Measurements from ENCODE around the gene RFK. TPM values are rescaled to one million over a fixed set of nuclear protein-coding genes. Genes with fewer than 3 reads are reported as not detected.
"Not testable (repeated sequence)": the region's sequence is repeated elsewhere in the genome, so short reads cannot be mapped to it uniquely, and the experiment has no call there.

The RFK gene
- 10 to 100 TPM; 18.5 to 32.9 (median 22.2) TPM for polyA plus RNA-seq (ENCODE audit: low read depth in 6 of 6)

DNA sequence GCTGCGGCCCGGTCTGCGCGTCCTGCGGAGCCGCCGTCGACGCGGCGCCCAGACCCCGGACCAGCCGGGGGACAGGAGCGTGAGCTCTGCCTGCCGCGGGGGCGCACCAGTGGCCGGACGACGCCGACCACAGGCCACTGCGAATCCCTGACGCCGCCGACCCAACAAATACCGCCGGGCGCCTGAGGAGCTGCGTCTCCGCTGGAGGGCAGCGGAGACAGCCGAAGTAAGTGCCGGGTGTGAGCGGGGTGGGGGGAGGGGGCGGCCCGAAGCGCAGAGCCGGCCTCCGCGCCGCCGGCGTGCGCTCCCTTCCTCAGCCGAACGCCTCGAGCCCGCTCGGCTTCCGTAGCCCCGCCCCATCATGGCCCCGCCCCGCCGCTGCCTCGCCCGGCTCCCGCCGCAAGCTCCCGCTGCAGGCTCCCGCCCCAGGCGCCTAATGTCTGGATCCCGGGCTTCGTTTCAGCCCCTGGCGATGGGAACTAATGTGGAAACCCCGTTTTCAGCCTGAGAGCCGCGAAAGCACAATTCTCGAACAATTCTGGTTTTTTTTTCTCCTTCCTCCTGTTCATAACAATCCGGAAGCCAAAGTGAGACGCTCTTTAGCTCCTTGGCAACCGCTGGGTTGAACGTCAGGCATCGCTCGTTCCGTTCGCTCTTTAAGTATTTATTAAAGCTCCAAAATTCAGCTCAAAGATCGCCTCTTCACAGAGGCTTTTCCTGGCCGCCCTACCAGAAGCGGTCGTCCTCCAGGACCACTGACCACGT lies at the start of gene RFK:
TSS of gene RFK (minus strand) at position 232 of the 765 bp plus-strand sequence. CDS start 255 bp downstream, outside the sequence.
- Mint-ChIP-seq H3K27me3 (no peaks in the 10 kb centered on the region), H3K4me3 (peak within 1 kb of the TSS; percentile 95 to 100 (median 98)), H3K9me3 (peaks cover 0 to 2% (median 0%) of the 10 kb centered on the region in 7 donors), H3K4me1 (peaks cover 5 to 37% (median 32%) of the 10 kb centered on the region in 3 donors), H3K36me3 (no peaks in the 10 kb centered on the region), H3K27ac (peak within 1 kb of the TSS; percentile 96 to 100 (median 97))
- ATAC-seq (ENCODE audit: low read depth in 2 of 2): peak; percentile 80 to 84
- DNase-seq: peak; percentile 94

DNA sequence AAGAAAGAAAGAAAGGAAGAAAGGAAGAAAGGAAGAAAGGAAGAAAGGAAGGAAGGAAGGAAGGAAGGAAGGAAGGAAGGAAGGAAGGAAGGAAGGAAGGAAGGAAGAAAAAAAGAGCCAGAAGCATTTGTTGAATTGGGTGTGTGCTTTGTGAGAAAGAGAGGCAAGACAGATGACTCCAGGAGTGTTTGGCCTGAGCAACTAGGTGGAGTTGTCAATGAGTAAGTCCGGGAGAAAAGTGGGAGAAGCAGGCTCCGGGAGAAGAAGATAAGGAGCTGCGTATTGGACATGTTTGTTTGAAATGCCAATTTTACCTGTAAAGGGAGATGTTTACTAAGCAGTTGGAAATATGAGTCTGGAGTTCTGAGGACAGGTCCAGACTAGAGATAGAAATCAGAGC lies 49.7 kb upstream of the RFK start:
- Mint-ChIP-seq H3K9me3 (peaks cover 0 to 4% (median 0%) of the 10 kb centered on the region in 7 donors), H3K27ac (peak overlapping the region in 1 of 6 donors; percentile 64)

DNA sequence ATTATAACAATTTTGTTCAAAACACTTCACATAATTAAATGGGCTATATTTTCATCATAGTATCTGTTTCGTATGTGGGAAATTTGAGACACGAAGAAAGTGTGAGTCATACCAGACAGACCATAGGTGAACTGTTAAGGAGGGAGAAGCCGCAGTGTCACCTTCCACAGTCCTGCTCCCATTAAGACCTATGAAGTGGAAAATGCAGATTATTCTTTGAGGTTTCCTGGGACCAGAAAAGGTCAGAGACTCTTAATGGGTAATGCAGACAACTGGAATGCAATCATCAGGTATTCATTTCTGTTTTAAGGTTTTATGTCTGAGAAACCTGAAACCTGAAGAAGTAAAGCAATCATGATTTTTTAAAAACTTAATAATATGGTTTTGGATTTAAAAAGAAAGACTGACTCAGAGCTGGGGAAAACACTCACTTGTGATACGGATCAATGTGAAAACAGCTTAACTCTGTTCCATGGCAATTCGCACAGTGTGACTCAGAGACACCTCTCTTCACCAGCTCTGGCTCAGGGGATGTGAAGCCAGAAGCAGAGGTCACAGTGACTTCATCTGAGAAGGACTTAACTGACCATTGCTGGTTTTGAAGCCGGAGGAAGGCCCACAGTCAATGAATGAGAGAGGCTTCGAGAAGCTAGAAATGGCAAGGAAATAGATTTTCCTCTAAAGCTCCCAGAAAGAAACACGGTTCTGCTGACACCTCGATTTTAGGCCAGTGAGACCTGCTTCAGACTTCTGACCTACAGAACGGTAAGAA lies 47.5 kb upstream of the RFK start:
- Mint-ChIP-seq H3K9me3 (peaks cover 0 to 4% (median 0%) of the 10 kb centered on the region in 7 donors), H3K4me1 (no peaks in the 10 kb centered on the region)
- no peak for DNase-seq

More for the DNA sequence above, 49.7 kb upstream of the RFK start:
- ATAC-seq (ENCODE audit: low read depth in 2 of 2): no peak
- Mint-ChIP-seq H3K36me3 (no peaks in the 10 kb centered on the region), H3K4me3 (no peak overlapping the region), H3K4me1 (peaks cover 0 to 7% (median 0%) of the 10 kb centered on the region in 3 donors), H3K27me3 (peaks cover 0 to 6% (median 0%) of the 10 kb centered on the region in 3 donors)
- DNase-seq: no peak

DNA sequence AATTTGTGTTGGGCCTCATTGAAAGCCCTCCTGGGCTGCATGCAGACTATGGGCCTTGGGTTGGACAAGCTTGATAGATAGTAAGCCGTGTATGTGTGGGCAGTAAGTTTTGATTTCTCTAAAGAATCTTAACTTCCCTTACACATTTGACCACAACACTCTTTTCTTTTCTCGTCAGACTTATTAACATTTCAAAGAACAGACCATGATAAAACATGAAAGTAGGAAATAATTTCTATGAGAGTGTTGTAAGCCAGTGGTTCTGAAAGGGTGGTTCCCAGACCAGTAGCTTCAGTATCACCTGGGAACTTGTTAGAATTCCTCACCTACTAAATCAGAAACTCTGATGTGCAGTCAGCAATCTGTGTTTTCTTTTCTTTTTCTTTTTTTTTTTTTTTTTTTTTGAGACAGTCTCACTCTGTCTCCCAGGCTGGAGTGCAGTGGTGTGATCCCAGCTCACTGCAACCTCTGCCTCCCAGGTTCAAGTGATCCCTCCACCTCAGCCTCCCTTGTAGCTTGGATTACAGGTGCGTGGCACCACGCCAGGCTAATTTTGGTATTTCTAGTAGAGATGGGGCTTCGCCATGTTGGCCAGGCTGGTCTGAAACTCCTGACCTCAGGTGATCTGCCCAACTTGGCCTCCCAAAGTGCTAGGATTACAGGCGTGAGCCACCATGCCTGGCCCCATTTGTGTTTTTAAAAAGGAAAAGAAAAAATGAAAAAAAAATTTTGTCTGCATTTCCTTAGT lies 44.8 kb upstream of the RFK start:
- H3K9me3 Mint-ChIP-seq: peaks cover 0 to 4% (median 0%) of the 10 kb centered on the region in 7 donors
- no peaks in the 10 kb centered on the region for H3K4me1 Mint-ChIP-seq
- H3K27ac Mint-ChIP-seq: no peak overlapping the region
- H3K27me3 Mint-ChIP-seq: peaks cover 0 to 12% (median 0%) of the 10 kb centered on the region in 3 donors
- no peak overlapping the region for H3K4me3 Mint-ChIP-seq
- H3K36me3 Mint-ChIP-seq: no peaks in the 10 kb centered on the region
- DNase-seq (no peak), ATAC-seq (ENCODE audit: low read depth in 2 of 2) (no peak)

More for the DNA sequence above, 47.5 kb upstream of the RFK start:
- H3K4me3 Mint-ChIP-seq: no peak overlapping the region
- H3K27ac Mint-ChIP-seq: peak overlapping the region in 1 of 6 donors; percentile 30
- H3K27me3 Mint-ChIP-seq: peaks cover 0 to 6% (median 0%) of the 10 kb centered on the region in 3 donors
- H3K36me3 Mint-ChIP-seq: no peaks in the 10 kb centered on the region
- ATAC-seq (ENCODE audit: low read depth in 2 of 2): no peak

DNA sequence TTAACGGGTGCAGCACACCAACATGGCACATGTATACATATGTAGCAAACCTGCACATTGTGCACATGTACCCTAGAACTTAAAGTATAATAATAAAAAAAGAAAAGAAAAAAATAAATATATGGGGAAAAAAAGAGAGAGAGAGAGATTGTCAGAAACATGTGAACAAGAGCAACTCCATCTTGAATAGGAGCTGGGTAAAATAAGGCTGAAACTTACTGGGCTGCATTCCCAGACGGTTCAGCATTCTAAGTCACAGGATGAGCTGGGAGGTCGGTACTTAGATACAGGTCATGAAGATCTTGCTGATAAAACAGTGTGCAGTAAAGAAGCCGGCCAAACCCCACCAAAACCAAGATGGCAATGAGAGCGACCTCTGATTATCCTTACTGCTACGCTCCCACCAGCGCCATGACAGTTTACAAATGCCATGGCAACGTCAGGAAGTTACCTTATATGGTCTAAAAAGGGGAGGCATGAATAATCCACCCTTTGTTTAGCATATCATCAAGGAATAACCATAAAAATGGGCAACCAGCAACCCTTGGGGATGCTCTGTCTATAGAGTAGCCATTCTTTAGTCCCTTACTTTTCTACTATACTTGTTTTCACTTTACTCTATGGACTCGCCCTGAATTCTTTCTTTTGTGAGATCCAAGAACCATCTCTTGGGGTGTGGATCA lies 42.9 kb upstream of the RFK start:
- not testable (repeated sequence) for DNase-seq; H3K4me3 Mint-ChIP-seq; H3K27ac Mint-ChIP-seq; H3K4me1 Mint-ChIP-seq; ATAC-seq (ENCODE audit: low read depth in 2 of 2); H3K9me3 Mint-ChIP-seq; H3K36me3 Mint-ChIP-seq
- H3K27me3 Mint-ChIP-seq: peaks cover 0 to 12% (median 3%) of the 10 kb centered on the region in 3 donors

DNA sequence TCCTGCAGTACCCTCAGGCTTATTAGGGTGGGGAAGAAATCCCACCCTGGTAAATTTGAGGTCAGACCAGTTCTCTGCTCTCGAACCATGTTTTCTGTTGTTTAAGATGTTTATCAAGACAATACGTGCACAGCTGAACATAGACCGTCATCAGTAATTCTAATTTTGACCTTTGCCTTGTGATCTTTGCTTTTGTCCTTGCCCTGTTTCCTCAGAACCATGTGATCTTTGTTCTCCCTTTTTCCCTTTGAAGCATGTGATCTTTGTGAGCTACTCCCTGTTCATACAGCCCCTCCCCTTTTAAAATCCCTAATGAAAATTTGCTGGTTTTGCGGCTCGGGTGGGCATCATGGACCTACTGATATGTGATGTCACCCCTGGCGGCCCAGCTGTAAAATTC lies 40.7 kb upstream of the RFK start:
- H3K27ac Mint-ChIP-seq; H3K36me3 Mint-ChIP-seq; H3K9me3 Mint-ChIP-seq; ATAC-seq (ENCODE audit: low read depth in 2 of 2); DNase-seq; H3K4me3 Mint-ChIP-seq; H3K4me1 Mint-ChIP-seq; H3K27me3 Mint-ChIP-seq: not testable (repeated sequence)

DNA sequence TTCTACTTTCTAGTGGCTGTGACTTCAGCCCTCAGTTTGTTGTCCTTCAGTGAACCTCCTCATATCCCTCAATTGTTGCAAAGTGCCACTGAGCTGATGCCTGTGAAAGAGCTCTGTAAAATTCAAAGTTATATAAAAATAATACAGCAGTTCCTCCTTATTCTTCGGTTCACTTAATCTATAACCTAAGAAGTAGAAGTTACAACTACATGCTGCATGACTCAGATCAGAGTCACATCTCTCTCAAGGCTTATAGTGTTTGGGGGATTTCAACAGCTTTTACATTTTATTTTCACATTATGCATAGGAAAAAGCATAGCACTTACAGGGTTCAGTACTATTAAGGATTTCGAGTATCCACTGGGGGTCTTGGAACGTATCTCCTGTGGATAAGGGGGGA lies 39.6 kb upstream of the RFK start:
- Mint-ChIP-seq H3K27me3 (peaks cover 0 to 6% (median 3%) of the 10 kb centered on the region in 3 donors), H3K27ac (peak overlapping the region in 1 of 6 donors; percentile 17), H3K36me3 (no peaks in the 10 kb centered on the region), H3K9me3 (no peaks in the 10 kb centered on the region), H3K4me3 (no peak overlapping the region), H3K4me1 (no peaks in the 10 kb centered on the region)
- no peak for DNase-seq
- ATAC-seq (ENCODE audit: low read depth in 2 of 2): no peak

DNA sequence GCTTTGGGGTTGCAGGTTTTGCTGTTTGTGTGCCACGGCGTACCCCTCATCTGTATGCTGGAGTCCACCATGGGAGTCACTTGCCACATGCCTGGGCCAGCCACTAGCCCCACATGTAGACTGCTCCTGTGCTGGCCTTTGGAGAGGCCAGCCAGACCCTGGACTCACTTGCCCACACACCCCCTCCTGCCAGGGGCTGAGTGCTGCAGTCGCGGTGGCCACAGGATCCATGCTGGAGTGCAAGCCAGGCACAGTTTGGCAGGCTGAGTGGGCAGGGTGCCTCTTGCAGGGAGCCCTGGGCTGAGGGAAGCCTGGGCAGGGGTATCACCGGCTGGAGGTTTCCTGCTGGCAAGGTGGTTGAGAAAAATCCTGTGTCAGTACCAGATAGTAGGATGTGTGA lies 39.2 kb upstream of the RFK start:
- no peaks in the 10 kb centered on the region for H3K36me3 Mint-ChIP-seq
- no peak overlapping the region for H3K4me3 Mint-ChIP-seq
- no peaks in the 10 kb centered on the region for H3K4me1 Mint-ChIP-seq
- no peak for ATAC-seq (ENCODE audit: low read depth in 2 of 2)
- peaks cover 0 to 6% (median 3%) of the 10 kb centered on the region in 3 donors for H3K27me3 Mint-ChIP-seq
- no peak for DNase-seq
- H3K9me3 Mint-ChIP-seq: no peaks in the 10 kb centered on the region
- H3K27ac Mint-ChIP-seq: no peak overlapping the region

DNA sequence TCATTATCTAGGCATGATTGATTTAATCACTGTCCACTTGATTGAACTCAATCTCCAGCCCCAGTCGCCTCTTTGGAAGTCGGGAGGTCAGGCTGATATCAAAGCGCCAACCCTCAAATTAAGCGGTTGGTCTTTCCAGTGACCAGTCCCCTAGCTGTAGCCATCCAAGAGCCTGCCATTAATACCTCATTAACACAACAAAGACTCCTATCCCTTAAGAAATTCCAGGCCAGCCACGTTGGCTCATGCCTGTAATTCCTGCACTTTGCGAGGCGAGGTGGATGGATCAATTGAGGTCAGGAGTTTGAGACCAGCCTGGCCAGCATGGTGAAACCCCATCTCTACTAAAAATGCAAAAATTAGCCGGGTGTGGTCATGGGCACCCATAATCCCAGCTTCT lies 37.4 kb upstream of the RFK start:
- ATAC-seq (ENCODE audit: low read depth in 2 of 2) (no peak), DNase-seq (no peak)
- Mint-ChIP-seq H3K4me1 (no peaks in the 10 kb centered on the region), H3K36me3 (no peaks in the 10 kb centered on the region), H3K27ac (no peak overlapping the region), H3K9me3 (no peaks in the 10 kb centered on the region), H3K4me3 (no peak overlapping the region), H3K27me3 (peaks cover 0 to 6% (median 3%) of the 10 kb centered on the region in 3 donors)

DNA sequence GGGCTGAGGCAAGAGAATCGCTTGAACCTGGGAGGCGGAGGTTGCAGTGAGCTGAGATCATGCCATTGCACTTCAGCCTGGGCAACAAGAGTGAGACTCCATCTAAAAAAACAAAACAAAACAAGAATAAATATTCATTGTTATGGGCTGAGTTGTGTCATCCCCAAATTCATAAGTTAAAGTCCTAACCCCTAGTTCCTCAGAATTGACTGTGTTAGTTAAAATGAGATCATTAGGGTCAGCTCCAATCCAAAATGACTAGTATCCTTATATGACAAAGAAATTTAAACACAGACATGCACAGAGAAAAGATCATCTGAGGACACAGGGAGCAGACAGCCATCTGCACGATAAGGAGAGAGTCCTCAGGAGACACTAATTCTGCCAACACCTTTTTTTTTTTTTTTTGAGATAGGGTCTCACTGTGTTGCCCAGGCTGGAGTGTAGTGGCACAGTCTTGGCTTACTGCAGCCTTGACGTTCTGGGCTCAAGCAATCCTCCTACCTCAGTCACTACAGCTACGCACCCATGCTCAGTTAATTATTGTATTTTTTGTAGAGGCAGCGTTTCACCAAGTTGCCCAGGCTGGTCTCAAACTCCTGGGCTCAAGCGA lies 32.7 kb upstream of the RFK start:
- H3K27ac Mint-ChIP-seq: no peak overlapping the region
- DNase-seq: no peak
- H3K4me3 Mint-ChIP-seq: no peak overlapping the region
- H3K27me3 Mint-ChIP-seq: no peaks in the 10 kb centered on the region
- H3K9me3 Mint-ChIP-seq: no peaks in the 10 kb centered on the region
- no peaks in the 10 kb centered on the region for H3K36me3 Mint-ChIP-seq
- ATAC-seq (ENCODE audit: low read depth in 2 of 2): no peak
- H3K4me1 Mint-ChIP-seq: no peaks in the 10 kb centered on the region

DNA sequence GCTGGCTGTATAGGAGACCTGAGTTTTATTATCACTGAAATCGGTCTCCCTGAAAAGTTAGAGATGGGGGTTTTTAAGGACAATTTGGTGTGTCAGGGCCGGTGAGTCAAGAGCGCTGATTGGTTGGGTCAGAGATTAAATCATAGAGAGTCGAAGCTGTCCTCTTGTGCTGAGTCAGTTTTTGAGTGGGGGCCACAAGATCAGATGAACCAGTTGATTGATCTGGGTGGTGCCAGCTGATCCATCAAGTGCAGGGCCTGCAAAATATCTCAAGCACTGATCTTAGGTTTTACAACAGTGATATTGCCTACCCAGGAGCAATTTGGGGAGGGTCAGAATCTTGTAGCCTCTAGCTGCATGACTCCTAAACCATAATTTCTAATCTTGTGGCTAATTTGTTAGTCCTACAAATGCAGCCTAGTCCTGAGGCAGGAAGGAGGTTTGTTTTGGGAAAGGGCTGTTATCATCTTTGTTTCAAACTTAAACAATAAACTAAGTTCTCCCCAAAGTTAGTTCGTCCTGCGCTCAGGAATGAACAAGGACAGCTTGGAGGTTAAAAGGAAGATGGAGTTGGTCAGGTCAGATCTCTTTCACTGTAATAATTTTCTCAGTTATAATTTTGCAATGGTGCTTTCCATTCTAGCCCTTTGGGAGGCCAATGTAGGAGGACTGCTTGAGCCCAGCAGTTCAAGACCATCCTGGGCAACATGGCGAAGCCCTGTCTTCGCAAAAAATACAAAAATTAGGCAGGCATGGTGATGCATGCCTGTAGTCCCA lies 31.6 kb upstream of the RFK start:
- ATAC-seq (ENCODE audit: low read depth in 2 of 2) (no peak), DNase-seq (no peak)
- Mint-ChIP-seq H3K4me1 (no peaks in the 10 kb centered on the region), H3K27me3 (no peaks in the 10 kb centered on the region), H3K9me3 (no peaks in the 10 kb centered on the region), H3K4me3 (no peak overlapping the region), H3K27ac (no peak overlapping the region), H3K36me3 (no peaks in the 10 kb centered on the region)

DNA sequence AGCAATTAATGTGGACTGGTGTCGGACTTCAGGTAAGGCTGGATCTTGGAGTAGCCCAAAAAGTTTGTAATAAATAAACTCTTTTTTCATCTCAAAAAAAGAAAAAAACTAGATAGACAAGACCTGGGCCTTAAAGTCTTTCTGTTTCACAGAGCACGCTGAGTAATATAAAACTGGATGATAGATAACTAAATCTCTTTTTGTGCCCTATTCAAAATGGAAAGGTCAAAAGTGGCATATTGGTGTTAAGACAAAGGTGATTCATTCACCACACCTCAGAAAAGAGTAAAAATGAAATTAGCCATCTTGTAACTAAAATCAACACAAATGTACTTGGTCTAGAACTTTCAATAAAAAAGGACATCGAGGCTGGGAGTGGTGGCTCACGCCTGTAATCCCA lies 30.3 kb upstream of the RFK start:
- Mint-ChIP-seq H3K4me1 (no peaks in the 10 kb centered on the region), H3K9me3 (no peaks in the 10 kb centered on the region), H3K27ac (no peak overlapping the region), H3K36me3 (no peaks in the 10 kb centered on the region), H3K4me3 (no peak overlapping the region), H3K27me3 (no peaks in the 10 kb centered on the region)
- DNase-seq: no peak
- ATAC-seq (ENCODE audit: low read depth in 2 of 2): no peak
